Activated T-helper 2 cell treated with anti-CD3 and anti-CD28 coated beads, Interferon-gamma antibody, Interleukin-2, Interleukin-4, amounts not matched to agents 10 μg/mL and 5 μg/mL and 100 μg/mL, durations not matched to agents 14 hours and 24 hours and 36 hours (primary cell): Measurements from ENCODE around the gene ZNF157. TPM values are rescaled to one million over a fixed set of nuclear protein-coding genes. Genes with fewer than 3 reads are reported as not detected.
A peak's percentile ranks its signal among the peaks of the same experiment; 100 is the strongest.
"Not testable (repeated sequence)": the region's sequence is repeated elsewhere in the genome, so short reads cannot be mapped to it uniquely, and the experiment has no call there.

ENCODE experiments used
- DNase-seq: peaks from one replicate; pipeline ENCODE4 v3.0.0; 2021; ENCODE audit warnings: low spot score
- H3K27ac Mint-ChIP-seq: one replicate; pipeline ENCODE4 v1.8.0; 2021; ENCODE audit warnings: mixed read lengths
- H3K27me3 Mint-ChIP-seq: one replicate; pipeline ENCODE4 v1.8.0; 2021; ENCODE audit warnings: low read depth, mixed read lengths
- H3K36me3 Mint-ChIP-seq: one replicate; pipeline ENCODE4 v1.8.0; 2021; ENCODE audit warnings: low read depth, mixed read lengths
- H3K4me1 Mint-ChIP-seq: one replicate; pipeline ENCODE4 v1.8.0; 2021; ENCODE audit warnings: low read depth, mixed read lengths
- H3K4me3 Mint-ChIP-seq: one replicate; pipeline ENCODE4 v1.8.0; 2021; ENCODE audit warnings: low read depth, mild to moderate bottlenecking, moderate library complexity, mixed read lengths
- H3K9me3 Mint-ChIP-seq: one replicate; pipeline ENCODE4 v1.8.0; 2021; ENCODE audit warnings: mixed read lengths
- intact Hi-C: fragments of 100-400 bp; cut with micrococcal nuclease; formaldehyde crosslinking; loops from one replicate; pipeline ENCODE4 v1.15.1; 2023
- total RNA-seq: library from RNA; stranded (reverse); gene quantifications from 2 replicates; pipeline ENCODE4 v1.2.3, GENCODE V29; 2022

The ZNF157 gene
- total RNA-seq: 0.25 TPM in 2 replicates

DNA sequence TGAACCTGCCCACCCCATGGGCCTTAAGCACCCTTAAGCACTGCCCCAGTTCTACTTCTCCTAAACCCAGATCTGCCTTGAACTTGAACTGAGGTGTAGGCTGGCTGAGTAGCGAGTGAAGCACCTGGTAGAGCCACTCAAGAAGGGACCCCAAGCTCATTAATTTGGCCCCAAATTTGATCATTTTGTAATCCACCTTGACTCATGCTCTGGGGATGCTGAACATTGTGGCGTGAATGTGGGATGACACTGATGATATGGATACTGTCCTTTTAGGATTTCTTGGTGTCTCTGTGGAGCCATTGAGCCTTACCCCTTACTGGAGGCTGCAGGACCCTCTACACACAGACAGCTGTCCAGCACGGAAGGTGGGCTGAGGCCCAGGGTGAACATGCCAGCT, at the start of gene ZNF157:
ZNF157 (plus strand) TSS at position 301 of the 400 bp plus-strand sequence; CDS start at position 392, 91 bp downstream.
- Mint-ChIP-seq H3K36me3 (no peaks in the 10 kb centered on the region), H3K4me3 (no peak within 1 kb of the TSS), H3K4me1 (peaks cover 10% of the 10 kb centered on the region), H3K27me3 (no peaks in the 10 kb centered on the region), H3K9me3 (no peaks in the 10 kb centered on the region), H3K27ac (no peak within 1 kb of the TSS)
- no peak for DNase-seq
- intact Hi-C loops: no loop called here

GRCh38 chrX:47321386-47321785, 49.0 kb upstream of the ZNF157 start:
- Mint-ChIP-seq H3K4me1 (no peaks in the 10 kb centered on the region), H3K36me3 (no peaks in the 10 kb centered on the region), H3K4me3 (no peak overlapping the region), H3K9me3 (no peaks in the 10 kb centered on the region), H3K27ac (no peak overlapping the region), H3K27me3 (no peaks in the 10 kb centered on the region)
- intact Hi-C loops: no loop called here
- DNase-seq: no peak

GRCh38 chrX:47321823-47322371, 48.5 kb upstream of the ZNF157 start:
- intact Hi-C loops: no loop called here
- no peaks in the 10 kb centered on the region for H3K27me3 Mint-ChIP-seq
- no peaks in the 10 kb centered on the region for H3K36me3 Mint-ChIP-seq
- H3K4me1 Mint-ChIP-seq: no peaks in the 10 kb centered on the region
- no peak for DNase-seq
- H3K27ac Mint-ChIP-seq: no peak overlapping the region
- no peak overlapping the region for H3K4me3 Mint-ChIP-seq
- no peaks in the 10 kb centered on the region for H3K9me3 Mint-ChIP-seq

DNA sequence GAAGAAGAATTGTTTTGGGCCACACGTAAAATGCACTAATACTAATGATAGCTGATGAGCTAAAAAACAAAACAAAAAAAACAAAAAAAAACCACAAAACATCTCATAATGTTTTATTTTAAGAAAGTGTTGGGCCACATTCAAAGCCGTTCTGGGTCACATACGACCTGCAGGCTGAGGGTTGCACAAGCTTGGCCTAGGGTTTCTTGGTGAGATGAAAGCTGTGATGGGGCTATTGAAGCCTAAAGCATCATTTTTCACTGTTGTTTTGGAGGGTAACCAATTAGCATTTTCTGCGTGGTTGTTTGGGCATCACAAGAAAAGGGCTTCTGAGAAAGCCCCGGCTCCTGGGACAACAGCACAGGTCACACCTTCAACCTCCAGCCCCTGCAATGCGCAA, 42.5 kb upstream of the ZNF157 start:
- H3K9me3 Mint-ChIP-seq: no peaks in the 10 kb centered on the region
- intact Hi-C loops: no loop called here
- no peaks in the 10 kb centered on the region for H3K36me3 Mint-ChIP-seq
- no peaks in the 10 kb centered on the region for H3K27me3 Mint-ChIP-seq
- DNase-seq: no peak
- H3K4me3 Mint-ChIP-seq: no peak overlapping the region
- H3K4me1 Mint-ChIP-seq: no peaks in the 10 kb centered on the region
- no peak overlapping the region for H3K27ac Mint-ChIP-seq

GRCh38 chrX:47332729-47333128, 37.6 kb upstream of the ZNF157 start:
- H3K4me3 Mint-ChIP-seq, DNase-seq, H3K9me3 Mint-ChIP-seq, H3K4me1 Mint-ChIP-seq, H3K36me3 Mint-ChIP-seq, H3K27ac Mint-ChIP-seq, H3K27me3 Mint-ChIP-seq, intact Hi-C loops: not testable (repeated sequence)

DNA sequence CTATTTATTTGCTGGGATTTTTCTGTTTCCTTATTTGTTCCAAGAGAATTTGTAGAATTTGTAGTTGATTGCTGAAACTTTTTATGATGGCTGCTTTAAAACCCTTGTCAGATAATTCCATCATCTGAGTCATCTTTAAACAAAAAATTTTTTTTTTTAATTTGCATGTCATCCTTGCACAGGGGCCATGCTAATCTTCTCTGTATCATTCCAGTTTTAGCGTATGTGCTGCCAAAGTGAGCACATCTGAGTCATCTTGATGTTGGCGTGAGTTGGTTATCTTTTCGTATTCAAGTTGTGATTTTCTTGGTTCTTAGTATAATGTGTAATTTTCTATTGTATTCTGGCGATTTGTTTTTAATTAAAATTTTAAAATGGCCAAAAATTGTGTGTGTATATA, 18.7 kb upstream of the ZNF157 start:
- Mint-ChIP-seq H3K4me1 (peaks cover 2% of the 10 kb centered on the region), H3K9me3 (no peaks in the 10 kb centered on the region), H3K27ac (no peak overlapping the region), H3K36me3 (no peaks in the 10 kb centered on the region), H3K4me3 (no peak overlapping the region), H3K27me3 (no peaks in the 10 kb centered on the region)
- intact Hi-C loops: no loop called here
- DNase-seq: no peak

GRCh38 chrX:47358387-47359065, 11.9 kb upstream of the ZNF157 start:
- peak overlapping the region; percentile 18 for H3K4me3 Mint-ChIP-seq
- peak overlapping the region; percentile 67 for H3K27ac Mint-ChIP-seq
- no peak for DNase-seq
- H3K9me3 Mint-ChIP-seq: no peaks in the 10 kb centered on the region
- intact Hi-C loops: no loop called here
- no peaks in the 10 kb centered on the region for H3K27me3 Mint-ChIP-seq
- H3K36me3 Mint-ChIP-seq: no peaks in the 10 kb centered on the region
- peaks cover 11% of the 10 kb centered on the region for H3K4me1 Mint-ChIP-seq

GRCh38 chrX:47360423-47361179, 9.8 kb upstream of the ZNF157 start:
- no peak overlapping the region for H3K27ac Mint-ChIP-seq
- no peaks in the 10 kb centered on the region for H3K9me3 Mint-ChIP-seq
- DNase-seq: no peak
- intact Hi-C loops: no loop called here
- no peaks in the 10 kb centered on the region for H3K36me3 Mint-ChIP-seq
- H3K4me3 Mint-ChIP-seq: no peak overlapping the region
- peaks cover 11% of the 10 kb centered on the region for H3K4me1 Mint-ChIP-seq
- H3K27me3 Mint-ChIP-seq: no peaks in the 10 kb centered on the region

DNA sequence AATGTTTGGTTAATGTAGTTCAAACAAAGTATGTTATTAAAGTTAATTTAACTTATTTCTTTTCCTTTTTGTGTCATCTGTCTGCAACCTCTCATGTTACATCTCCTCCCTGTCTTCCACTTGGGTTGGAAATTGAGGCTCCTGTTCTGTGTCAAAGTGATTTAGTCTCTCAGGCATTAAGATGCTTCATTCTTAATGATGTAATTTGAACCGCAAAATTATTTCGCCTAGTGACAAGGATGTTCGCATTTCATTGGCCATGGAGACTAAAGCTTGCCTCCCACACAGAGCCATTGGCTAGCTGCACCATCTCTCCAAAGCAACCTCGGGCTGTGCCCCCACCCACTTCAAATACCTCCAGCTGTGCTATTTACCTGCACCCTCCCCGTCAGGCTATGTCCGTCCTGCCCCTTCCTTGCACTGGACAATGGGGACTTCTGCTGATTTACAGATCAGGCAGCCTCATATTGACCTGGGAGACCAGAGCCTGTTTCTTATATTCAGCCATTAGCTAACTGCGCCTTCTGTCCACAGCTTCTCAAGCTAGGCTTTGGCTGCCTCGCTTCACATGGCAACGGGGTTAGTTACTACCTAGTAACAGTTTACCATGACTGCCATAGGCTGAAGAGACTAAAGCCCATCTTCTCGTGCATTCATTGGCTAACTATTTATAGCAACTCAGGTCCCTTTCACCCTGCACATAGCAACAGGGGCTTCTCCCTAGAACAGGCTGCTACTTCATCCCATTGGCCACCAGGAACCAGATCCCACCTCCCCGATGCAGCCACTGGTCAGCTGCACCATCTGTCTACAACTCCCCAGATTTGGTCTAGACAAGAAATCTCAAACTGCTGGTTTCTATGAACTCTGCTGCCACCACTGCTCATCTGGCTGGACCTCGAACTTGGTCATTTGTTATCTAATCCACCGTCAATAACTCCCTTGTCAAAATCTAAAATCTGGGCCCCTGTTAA, 8.6 kb upstream of the ZNF157 start:
- Mint-ChIP-seq H3K9me3 (no peaks in the 10 kb centered on the region), H3K4me3 (no peak overlapping the region), H3K27me3 (no peaks in the 10 kb centered on the region), H3K27ac (no peak overlapping the region), H3K36me3 (no peaks in the 10 kb centered on the region), H3K4me1 (peaks cover 19% of the 10 kb centered on the region)
- intact Hi-C loops: no loop called here
- DNase-seq: no peak

DNA sequence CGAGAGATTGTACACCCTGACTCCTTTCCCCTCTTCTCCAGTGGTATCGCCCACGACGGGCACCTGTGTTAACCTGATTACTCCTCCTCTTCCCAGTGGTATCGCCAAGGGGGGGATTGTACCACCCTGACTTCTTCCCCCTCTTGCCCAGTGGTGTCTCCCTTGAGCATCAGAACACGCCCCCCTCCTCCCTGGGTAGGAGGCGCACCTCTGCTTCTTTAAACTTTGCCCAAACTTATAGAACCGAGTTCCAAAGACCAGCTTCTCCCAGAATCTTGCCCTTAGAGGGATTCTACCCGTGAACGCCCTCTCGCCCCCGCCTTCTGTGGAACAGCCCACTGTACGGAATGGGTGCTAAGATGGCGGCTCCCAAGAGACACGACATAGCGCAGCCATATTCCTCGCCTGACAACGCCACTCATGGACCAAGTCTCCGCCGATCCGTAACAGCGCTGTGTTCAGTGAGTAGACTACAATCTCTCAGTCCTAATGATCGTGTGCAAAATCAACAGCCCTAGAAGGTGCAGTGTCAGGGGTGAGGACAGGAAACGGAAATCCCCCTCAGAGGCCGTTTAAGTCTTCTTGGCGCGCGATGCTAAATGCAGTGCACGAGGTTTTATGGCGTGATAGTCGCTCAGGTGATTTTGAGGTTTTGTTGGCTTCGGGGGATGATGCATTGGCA, 4.2 kb upstream of the ZNF157 start:
- Mint-ChIP-seq H3K27me3 (no peaks in the 10 kb centered on the region), H3K9me3 (no peaks in the 10 kb centered on the region), H3K36me3 (no peaks in the 10 kb centered on the region), H3K27ac (peak overlapping the region; percentile 92), H3K4me3 (peak overlapping the region; percentile 86), H3K4me1 (peaks cover 14% of the 10 kb centered on the region)
- DNase-seq: peak; percentile 49
- intact Hi-C loops: no loop called here

GRCh38 chrX:47373198-47373597, 2.8 kb downstream of the ZNF157 start:
- intact Hi-C loops: no loop called here
- no peaks in the 10 kb centered on the region for H3K36me3 Mint-ChIP-seq
- no peak overlapping the region for H3K4me3 Mint-ChIP-seq
- no peaks in the 10 kb centered on the region for H3K4me1 Mint-ChIP-seq
- no peaks in the 10 kb centered on the region for H3K27me3 Mint-ChIP-seq
- H3K27ac Mint-ChIP-seq: no peak overlapping the region
- no peak for DNase-seq
- no peaks in the 10 kb centered on the region for H3K9me3 Mint-ChIP-seq

GRCh38 chrX:47380268-47380667, 9.9 kb downstream of the ZNF157 start:
- DNase-seq: peak; percentile 25
- intact Hi-C loops: no loop called here
- no peaks in the 10 kb centered on the region for H3K27me3 Mint-ChIP-seq
- no peak overlapping the region for H3K27ac Mint-ChIP-seq
- H3K9me3 Mint-ChIP-seq: no peaks in the 10 kb centered on the region
- peak overlapping the region; percentile 17 for H3K4me3 Mint-ChIP-seq
- no peaks in the 10 kb centered on the region for H3K36me3 Mint-ChIP-seq
- H3K4me1 Mint-ChIP-seq: peaks cover 16% of the 10 kb centered on the region
